IPS-15b (cell line): ENCODE results near the gene C17orf75.
"Not testable (repeated sequence)": the region's sequence is repeated elsewhere in the genome, so short reads cannot be mapped to it uniquely, and the experiment has no call there.

ENCODE experiments used
- H3K27me3 ChIP-seq: one replicate; pipeline ENCODE4 v1.6.1; 2013; ENCODE audit warnings: low read length; ENCODE audit not compliant: control insufficient read depth, insufficient read depth
- H3K36me3 ChIP-seq: one replicate; pipeline ENCODE4 v1.6.1; 2013; ENCODE audit warnings: low read length; ENCODE audit not compliant: control insufficient read depth, insufficient read depth
- H3K4me1 ChIP-seq: one replicate; pipeline ENCODE4 v1.6.1; 2013; ENCODE audit warnings: mild to moderate bottlenecking, low read length; ENCODE audit not compliant: control insufficient read depth, insufficient read depth
- H3K4me3 ChIP-seq: one replicate; pipeline ENCODE4 v1.5.1; 2013; ENCODE audit warnings: low read depth, low read length
- H3K9ac ChIP-seq: one replicate; pipeline ENCODE4 v1.6.1; 2013; ENCODE audit warnings: low read depth, mild to moderate bottlenecking, low read length
- H3K9me3 ChIP-seq: one replicate; pipeline ENCODE4 v1.6.1; 2013; ENCODE audit warnings: mild to moderate bottlenecking, low read length; ENCODE audit not compliant: control insufficient read depth, insufficient read depth

The C17orf75 gene

DNA sequence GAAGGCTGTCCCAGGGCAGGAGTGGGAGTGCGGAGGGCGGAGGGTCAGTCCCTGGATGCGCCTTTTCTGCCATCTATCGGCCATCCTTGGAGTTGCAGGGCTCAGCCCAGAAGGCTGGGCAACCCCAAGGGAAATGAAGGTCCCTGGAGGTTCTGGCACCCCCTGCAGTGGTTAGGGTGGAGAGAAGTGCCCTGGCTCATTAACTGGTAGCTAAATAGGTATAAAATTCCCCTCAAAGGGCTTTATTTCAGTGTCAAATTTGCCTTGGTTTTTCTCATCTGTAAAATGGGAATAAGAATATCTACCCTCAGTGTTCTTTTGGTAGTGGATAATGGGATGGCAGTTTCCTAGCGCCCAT is 22.4 kb downstream of the C17orf75 start:
- Histone ChIP-seq H3K27me3 (no peaks in the 10 kb centered on the region), H3K4me1 (peaks cover 10% of the 10 kb centered on the region), H3K4me3 (no peak overlapping the region), H3K9ac (no peak overlapping the region), H3K9me3 (no peaks in the 10 kb centered on the region), H3K36me3 (peaks cover 2% of the 10 kb centered on the region)

DNA sequence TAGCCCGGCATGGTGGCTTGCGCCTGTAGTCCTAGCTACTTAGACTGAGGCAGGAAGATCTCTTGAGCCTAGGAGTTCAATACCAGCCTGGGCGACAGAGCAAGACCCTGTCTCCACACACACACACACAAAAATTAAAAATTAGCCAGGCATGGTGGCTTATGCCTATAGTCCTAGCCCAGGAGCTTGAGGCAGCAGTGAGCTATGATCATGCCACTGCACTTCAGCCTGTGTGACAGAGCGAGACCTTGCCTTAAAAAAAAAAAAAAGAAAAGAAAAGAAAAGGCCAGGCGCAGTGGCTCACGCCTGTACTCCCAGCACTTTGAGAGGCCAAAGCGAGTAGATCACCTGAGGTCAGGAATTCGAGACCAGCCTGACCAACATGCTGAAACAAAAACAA is 23.9 kb downstream of the C17orf75 start:
- H3K9me3 ChIP-seq: no peaks in the 10 kb centered on the region
- H3K4me3 ChIP-seq: no peak overlapping the region
- peaks cover 2% of the 10 kb centered on the region for H3K36me3 ChIP-seq
- H3K27me3 ChIP-seq: no peaks in the 10 kb centered on the region
- H3K4me1 ChIP-seq: no peaks in the 10 kb centered on the region
- no peak overlapping the region for H3K9ac ChIP-seq

DNA sequence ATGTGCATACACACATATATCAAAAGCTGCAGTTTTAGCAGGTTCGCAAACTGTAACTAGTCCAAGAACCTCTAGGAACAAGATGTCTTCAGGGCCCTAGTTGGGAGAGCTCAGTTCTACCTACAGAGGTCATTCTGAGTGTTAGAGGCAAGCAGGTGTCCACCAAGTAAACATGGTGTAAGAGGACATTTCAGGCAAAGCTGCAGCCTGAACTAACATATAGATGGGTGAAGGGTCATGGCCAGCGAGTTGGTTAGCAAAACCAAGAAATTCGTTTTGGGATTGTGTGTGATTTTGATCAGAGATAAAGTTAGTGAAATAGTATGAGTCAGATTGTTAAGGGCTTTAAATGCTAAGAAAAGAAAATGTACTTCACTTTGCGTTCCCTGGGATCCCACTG is 24.6 kb downstream of the C17orf75 start:
- no peaks in the 10 kb centered on the region for H3K27me3 ChIP-seq
- H3K36me3 ChIP-seq: no peaks in the 10 kb centered on the region
- H3K4me1 ChIP-seq: no peaks in the 10 kb centered on the region
- H3K9ac ChIP-seq: no peak overlapping the region
- no peak overlapping the region for H3K4me3 ChIP-seq
- no peaks in the 10 kb centered on the region for H3K9me3 ChIP-seq

DNA sequence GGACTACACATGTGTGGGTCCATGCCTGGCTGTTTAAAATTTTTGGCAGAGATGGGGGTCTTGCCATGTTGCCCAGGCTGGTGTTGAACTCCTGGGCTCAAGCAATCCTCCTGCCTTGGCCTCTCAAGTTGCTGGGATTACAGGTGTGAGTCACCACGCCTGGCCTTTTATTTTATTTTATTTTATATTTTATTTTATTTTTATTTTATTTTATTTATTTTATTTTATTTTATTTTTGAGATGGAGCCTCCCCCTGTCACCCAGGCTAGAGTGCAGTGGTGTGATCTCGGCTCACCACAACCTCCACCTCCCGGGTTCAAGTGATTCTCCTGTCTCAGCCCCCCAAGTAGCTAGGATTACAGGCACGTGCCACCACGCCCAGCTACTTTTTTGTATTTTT is 25.3 kb downstream of the C17orf75 start:
- H3K9me3 ChIP-seq, H3K4me1 ChIP-seq, H3K36me3 ChIP-seq, H3K4me3 ChIP-seq, H3K9ac ChIP-seq, H3K27me3 ChIP-seq: not testable (repeated sequence)

DNA sequence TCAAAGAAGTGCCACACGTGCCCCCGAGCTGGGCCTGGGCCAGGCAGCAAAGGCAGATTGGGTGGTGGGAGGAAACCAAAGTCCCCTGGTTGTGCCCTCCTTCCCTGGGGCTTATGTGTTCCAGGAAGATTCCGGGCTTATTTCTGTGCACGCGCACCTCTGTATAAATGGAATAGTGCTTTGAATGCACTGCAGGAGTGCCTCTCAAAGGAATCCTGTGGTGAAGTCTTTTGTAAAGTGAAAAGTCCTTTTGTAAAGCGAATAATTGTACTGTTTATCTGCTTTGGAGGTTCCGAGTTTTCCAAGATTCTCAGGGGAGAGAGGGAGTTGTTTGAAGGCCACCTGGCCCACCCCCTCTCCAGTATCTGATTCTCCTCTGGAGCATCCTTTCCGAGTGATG is 26.8 kb downstream of the C17orf75 start:
- Histone ChIP-seq H3K27me3 (no peaks in the 10 kb centered on the region), H3K36me3 (no peaks in the 10 kb centered on the region), H3K4me3 (no peak overlapping the region), H3K9me3 (no peaks in the 10 kb centered on the region), H3K4me1 (peaks cover 7% of the 10 kb centered on the region), H3K9ac (no peak overlapping the region)

DNA sequence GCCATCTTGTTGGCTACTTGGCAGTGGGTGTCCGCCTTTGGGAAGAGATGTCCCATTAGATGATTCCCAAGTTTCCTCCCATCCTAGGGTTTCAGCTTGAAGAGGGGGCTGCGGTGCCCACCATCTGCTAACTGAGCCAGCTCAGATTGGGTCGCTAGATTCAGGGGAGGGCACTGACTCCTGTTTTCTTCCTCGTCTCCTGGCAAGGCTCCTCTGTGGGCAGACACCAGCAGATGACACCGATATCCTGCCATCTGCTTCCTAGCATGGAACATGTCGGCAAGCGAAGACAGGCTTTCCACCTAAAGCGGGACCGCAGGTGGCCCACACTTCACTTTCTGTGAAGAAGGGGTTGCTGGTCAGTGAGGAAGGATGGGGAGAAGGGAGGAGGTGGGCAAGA is 27.3 kb downstream of the C17orf75 start:
- no peak overlapping the region for H3K9ac ChIP-seq

DNA sequence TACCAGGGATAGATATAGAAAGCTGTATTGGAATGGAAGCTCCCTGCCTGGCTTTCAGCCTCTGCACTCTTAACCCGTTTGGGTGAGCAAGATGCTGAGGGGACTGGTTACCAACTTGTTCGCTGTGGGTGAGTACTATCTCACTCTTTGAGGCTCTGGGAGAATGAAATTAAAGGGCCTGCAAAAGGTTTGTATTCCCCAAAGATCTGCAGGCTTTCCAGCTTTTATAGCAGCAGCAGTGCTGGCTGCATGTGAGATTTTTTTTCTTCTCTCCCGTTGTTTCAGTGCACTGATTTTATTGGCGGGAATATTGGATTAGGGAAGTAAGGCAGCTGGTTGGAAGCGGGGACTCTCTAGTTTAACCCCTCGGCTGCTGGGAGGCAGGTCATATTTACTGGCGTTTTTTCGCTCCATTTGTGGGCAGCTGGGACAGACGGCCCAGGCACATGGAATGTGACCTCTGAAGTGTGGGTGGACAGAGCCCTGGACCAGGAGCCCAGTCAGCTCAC is 30.9 kb downstream of the C17orf75 start:
- no peaks in the 10 kb centered on the region for H3K36me3 ChIP-seq
- no peaks in the 10 kb centered on the region for H3K9me3 ChIP-seq
- peak overlapping the region; percentile 26 for H3K4me3 ChIP-seq
- peaks cover 7% of the 10 kb centered on the region for H3K4me1 ChIP-seq
- no peaks in the 10 kb centered on the region for H3K27me3 ChIP-seq
- H3K9ac ChIP-seq: no peak overlapping the region

More for the DNA sequence above, 27.3 kb downstream of the C17orf75 start:
- Histone ChIP-seq H3K4me3 (no peak overlapping the region), H3K27me3 (no peaks in the 10 kb centered on the region), H3K9me3 (no peaks in the 10 kb centered on the region), H3K4me1 (peaks cover 7% of the 10 kb centered on the region), H3K36me3 (no peaks in the 10 kb centered on the region)

DNA sequence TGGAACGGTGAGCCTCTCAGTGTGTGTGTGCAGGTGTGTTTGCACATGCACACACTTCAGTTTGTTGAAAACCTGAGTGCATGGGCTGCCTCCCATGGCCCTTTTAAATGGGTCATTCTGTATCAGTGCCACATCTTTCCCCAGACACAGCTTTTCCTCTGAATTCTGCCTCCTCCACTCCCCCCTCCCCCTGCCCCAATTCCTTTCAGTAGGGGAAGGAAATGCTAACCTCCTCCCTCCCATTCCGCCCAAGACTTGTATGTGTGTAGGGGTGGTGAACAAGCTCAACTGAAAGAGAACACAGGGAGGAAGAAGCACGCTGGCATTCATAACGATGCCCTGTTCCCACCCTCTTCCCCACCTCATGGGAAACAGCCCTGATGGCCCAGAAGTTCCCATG is 34.3 kb downstream of the C17orf75 start:
- Histone ChIP-seq H3K9me3 (no peaks in the 10 kb centered on the region), H3K27me3 (no peaks in the 10 kb centered on the region), H3K36me3 (no peaks in the 10 kb centered on the region), H3K4me1 (peaks cover 28% of the 10 kb centered on the region), H3K4me3 (no peak overlapping the region), H3K9ac (no peak overlapping the region)

DNA sequence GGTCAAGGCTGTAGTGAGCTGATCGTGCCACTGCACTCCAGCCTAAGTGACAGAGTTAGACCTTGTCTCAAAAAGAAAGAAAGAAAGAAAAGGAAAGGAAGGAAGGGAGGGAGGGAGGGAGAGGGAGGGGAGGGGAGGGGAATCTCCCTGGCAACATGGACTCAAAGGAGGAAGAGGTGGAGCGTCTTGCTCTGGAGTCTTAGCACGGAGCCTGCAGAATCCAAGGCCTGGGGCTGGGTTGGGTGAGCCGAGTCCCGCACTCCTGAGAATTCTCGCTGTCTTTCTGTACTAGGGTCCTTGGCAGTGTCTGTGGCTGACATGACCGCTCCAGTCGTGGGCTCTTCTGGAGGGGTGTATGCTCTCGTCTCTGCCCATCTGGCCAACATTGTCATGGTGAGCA is 36.9 kb downstream of the C17orf75 start:
- H3K4me3 ChIP-seq: no peak overlapping the region
- no peaks in the 10 kb centered on the region for H3K36me3 ChIP-seq
- H3K9me3 ChIP-seq: no peaks in the 10 kb centered on the region
- H3K27me3 ChIP-seq: no peaks in the 10 kb centered on the region
- H3K9ac ChIP-seq: no peak overlapping the region
- H3K4me1 ChIP-seq: peaks cover 23% of the 10 kb centered on the region

DNA sequence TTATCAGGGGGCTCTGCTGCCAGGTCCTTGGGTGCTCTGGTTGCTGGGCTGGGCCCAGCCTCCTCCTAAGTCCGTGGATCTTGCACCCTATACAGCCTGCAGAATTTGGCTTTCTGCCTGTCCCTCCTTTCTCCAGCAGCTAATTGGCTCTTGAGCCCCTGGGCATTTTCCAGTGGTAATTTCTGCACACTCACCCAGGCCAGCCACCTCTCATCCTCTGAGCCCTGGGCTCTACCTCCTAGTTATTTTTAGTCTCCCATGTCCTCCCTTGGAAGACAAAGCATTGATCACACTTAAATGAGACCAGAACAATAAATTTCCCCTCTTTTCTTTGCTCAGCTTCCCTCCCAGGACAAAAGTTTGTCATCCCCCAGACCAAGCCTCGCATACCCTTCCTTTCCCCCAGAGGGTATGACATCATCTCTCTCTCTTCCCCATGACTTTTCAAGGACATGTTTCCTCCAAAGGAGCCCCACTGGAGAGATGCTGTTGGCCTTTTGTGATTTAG is 38.1 kb downstream of the C17orf75 start:
- H3K4me3 ChIP-seq: no peak overlapping the region
- no peaks in the 10 kb centered on the region for H3K36me3 ChIP-seq
- H3K27me3 ChIP-seq: no peaks in the 10 kb centered on the region
- H3K9ac ChIP-seq: no peak overlapping the region
- peaks cover 23% of the 10 kb centered on the region for H3K4me1 ChIP-seq
- H3K9me3 ChIP-seq: no peaks in the 10 kb centered on the region

DNA sequence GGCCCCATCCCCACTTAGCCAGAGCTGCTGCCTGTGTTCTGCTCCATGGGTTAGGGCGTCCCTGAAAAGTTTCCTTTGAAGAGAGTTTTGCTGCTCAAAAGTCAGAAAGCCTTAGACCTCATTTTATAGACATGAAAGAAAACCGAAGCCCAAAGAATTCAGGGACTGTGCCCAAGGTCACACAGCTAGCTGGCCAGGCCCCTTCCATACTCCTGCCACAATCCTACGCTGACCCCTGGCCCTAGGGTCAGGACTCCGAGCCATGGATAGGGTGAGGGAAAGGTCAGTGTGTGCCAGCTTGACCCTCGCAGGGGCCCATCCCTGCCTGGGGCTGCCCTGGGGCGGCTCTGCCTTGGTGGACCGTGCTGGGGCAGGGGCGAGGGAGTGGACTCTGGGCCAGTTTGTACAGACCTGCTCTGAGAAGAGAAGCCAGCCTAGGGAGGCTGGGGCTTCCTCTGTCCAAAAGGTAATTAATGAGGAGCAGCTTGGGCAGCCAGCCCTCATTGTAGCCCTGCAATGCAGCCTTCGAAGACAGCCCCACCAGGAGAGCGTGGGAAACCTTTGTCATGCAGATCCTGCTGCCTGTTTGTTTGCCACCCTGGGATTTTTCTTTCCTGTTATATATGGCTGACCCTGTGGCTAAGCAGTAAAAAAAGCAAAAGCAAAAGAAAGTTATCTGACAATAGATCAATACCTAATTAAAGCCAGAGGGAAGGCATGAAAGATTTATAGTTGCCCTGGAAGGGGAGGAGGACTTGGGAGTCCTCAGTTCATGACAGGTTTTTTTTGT is 38.9 kb downstream of the C17orf75 start:
- H3K9ac ChIP-seq: peak overlapping the region; percentile 76
- H3K4me3 ChIP-seq: no peak overlapping the region
- H3K4me1 ChIP-seq: peaks cover 23% of the 10 kb centered on the region

DNA sequence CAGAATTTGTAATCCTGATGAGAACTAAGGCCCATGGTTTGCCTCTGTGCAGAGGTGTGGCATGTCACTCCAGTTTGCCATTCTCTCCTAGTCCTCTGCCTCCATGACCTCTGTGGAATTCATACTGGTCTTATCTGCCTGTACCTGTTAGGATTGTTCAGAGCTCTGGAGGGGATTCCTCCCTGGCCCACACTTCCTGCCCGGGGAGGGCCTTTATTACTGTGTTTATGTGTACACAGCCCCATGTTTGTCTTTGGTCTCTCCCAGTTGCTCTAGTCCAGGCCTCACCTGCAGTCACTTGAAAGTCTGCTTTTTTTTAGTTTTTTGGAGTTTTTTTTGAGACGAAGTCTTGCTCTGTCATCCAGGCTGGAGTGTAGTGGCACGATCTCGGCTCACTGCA is 39.9 kb downstream of the C17orf75 start:
- Histone ChIP-seq H3K4me1 (peaks cover 23% of the 10 kb centered on the region), H3K9ac (no peak overlapping the region), H3K27me3 (no peaks in the 10 kb centered on the region), H3K36me3 (peaks cover 6% of the 10 kb centered on the region), H3K9me3 (no peaks in the 10 kb centered on the region), H3K4me3 (no peak overlapping the region)

More for the DNA sequence above, 38.9 kb downstream of the C17orf75 start:
- peaks cover 4% of the 10 kb centered on the region for H3K36me3 ChIP-seq
- no peaks in the 10 kb centered on the region for H3K27me3 ChIP-seq
- H3K9me3 ChIP-seq: no peaks in the 10 kb centered on the region
